Gastroesophageal sphincter (tissue), 4 donors: Measurements from ENCODE around the gene NDOR1. TPM values are rescaled to one million over a fixed set of nuclear protein-coding genes. Genes with fewer than 3 reads are reported as not detected.
A peak's percentile ranks its signal among the peaks of the same experiment; 100 is the strongest.

Source experiments
- ATAC-seq: fragments of 150-250 bp; one replicate; pipeline ENCODE4 v1.9.1; 2016; ENCODE audit warnings: mild to moderate bottlenecking, moderate library complexity
- H3K27ac ChIP-seq, 4 donors: fragments of 200-600 bp; sonication (generic) in 3 of 4; 1 replicate in 3 of 4; 2 replicates in 1 of 4; pipeline ENCODE4 v1.5.1; 2016 to 2019
- H3K27me3 ChIP-seq: fragments of 200-600 bp; sonication (generic); one replicate; pipeline ENCODE4 v1.5.1; 2019
- H3K36me3 ChIP-seq, 2 donors: fragments of 200-600 bp; sonication (generic); one replicate each; pipeline ENCODE4 v1.5.1; 2019; ENCODE audit warnings: control low read depth in 1 of 2
- H3K4me1 ChIP-seq, 3 donors: fragments of 200-600 bp; sonication (generic); 1 replicate in 2 of 3; 2 replicates in 1 of 3; pipeline ENCODE4 v1.5.1; 2016 to 2019; ENCODE audit warnings: control low read depth in 2 of 3
- H3K4me3 ChIP-seq, 2 donors: fragments of 200-600 bp; sonication (generic); one replicate each; pipeline ENCODE4 v1.5.1; 2019; ENCODE audit warnings: mild to moderate bottlenecking in 1 of 2, moderate library complexity in 1 of 2
- H3K9me3 ChIP-seq, 3 donors: fragments of 200-600 bp; sonication (generic); one replicate each; pipeline ENCODE4 v1.5.1; 2017 to 2019; ENCODE audit warnings: control low read depth in 2 of 3
- EP300 ChIP-seq: sonication (generic); formaldehyde crosslinking; IDR thresholded peaks from one replicate; pipeline ENCODE4 v1.6.1; 2017; ENCODE audit warnings: antibody characterized with exemption, mild to moderate bottlenecking
- POLR2A ChIP-seq, 2 donors: fragments of 450-650 bp; IDR thresholded peaks; one replicate each; pipeline ENCODE4 v1.6.1; 2017; ENCODE audit warnings: antibody characterized with exemption in 2 of 2, mild to moderate bottlenecking in 2 of 2, moderate library complexity in 1 of 2
- POLR2AphosphoS5 ChIP-seq: sonication (generic); formaldehyde crosslinking; IDR thresholded peaks from one replicate; pipeline ENCODE4 v1.6.1; 2017; ENCODE audit warnings: antibody characterized with exemption
- WGBS, 2 donors: methylation state at CpG; one replicate each; pipeline ENCODE4 v1.1.5; 2018; ENCODE audit warnings: low coverage in 1 of 2; 5-methylcytosine and 5-hydroxymethylcytosine counted together
- total RNA-seq, 4 donors: library from RNA; depleted of rRNA; stranded (reverse); fragments of >200 nt; gene quantifications; one replicate each; pipeline ENCODE4 v1.1.0, GENCODE V29; 2016
- TF ChIP-seq, protein P1 (sequence below), 4 experiments: fragments of 200-600 bp in 2 of 4; fragments of 450-650 bp in 2 of 4; sonication (generic) in 1 of 4; IDR thresholded peaks; one replicate each; pipeline ENCODE4 v1.5.1; 2017 to 2019; ENCODE audit warnings: antibody characterized with exemption in 4 of 4, mild to moderate bottlenecking in 2 of 4, moderate library complexity in 2 of 4

Gene NDOR1
- total RNA-seq, 4 donors from 2014 or later = 4.6 to 9.8 (median 7.6) TPM

DNA sequence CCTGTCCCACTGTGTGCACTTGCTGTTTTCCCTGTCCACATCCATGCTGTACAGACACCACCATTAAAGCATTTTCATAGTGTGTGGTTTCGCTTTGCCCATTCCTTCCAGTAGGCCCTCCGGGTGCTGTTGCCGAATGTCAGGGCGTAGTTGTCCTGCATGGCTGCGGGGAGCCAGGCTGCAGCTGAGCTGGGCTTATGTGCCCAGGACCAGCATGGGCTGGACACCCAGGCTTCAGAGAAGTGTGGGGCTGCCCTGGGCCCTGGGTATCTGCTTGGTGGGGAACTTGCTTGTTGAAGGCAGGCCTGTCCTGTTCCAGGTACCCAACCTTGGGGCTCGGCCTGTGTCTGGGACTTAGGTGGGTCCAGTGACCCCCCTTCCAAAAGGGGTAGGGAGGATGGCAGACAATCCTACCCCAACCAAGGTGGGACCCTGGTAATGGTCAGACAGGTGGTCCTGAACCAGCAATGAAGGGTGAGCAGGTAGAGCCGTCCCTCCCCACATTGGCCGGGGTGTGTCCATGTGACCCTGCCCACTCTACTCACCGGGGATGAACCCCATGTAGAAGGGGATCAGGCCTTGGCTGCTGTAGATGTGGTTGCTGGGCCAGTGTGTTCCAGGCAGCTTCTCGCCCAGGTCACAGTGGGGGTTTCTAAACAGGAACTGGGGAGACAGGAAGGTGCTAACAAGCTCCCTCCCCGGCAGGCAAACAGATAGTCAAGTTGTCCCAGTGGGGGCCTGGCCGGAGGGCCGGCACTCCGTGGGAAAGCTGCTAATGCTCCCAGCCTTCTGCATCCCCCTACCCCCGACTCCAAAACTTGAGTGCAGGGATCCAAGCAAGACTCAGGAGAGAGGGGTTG is 38.4 kb downstream of the NDOR1 start:
- Histone ChIP-seq H3K4me1 (peaks cover 0 to 52% (median 27%) of the 10 kb centered on the region in 3 donors), H3K27me3 (no peaks in the 10 kb centered on the region), H3K4me3 (no peak overlapping the region), H3K27ac (peak overlapping the region in 3 of 4 donors; percentile 4 to 99 (median 19)), H3K36me3 (peaks cover 0 to 22% of the 10 kb centered on the region in 2 donors), H3K9me3 (no peaks in the 10 kb centered on the region)
- no peak for ATAC-seq
- WGBS, 2 donors = 68% methylated on average over 3 of the region's 15 CpGs; no CpG with 5 or more reads in 1 of the 2 donors
- TF ChIP-seq POLR2A (IDR thresholded peaks at IDR 0.05) = peak in 1 of 2 donors; percentile 4
- TF ChIP-seq POLR2AphosphoS5 = no peak

DNA sequence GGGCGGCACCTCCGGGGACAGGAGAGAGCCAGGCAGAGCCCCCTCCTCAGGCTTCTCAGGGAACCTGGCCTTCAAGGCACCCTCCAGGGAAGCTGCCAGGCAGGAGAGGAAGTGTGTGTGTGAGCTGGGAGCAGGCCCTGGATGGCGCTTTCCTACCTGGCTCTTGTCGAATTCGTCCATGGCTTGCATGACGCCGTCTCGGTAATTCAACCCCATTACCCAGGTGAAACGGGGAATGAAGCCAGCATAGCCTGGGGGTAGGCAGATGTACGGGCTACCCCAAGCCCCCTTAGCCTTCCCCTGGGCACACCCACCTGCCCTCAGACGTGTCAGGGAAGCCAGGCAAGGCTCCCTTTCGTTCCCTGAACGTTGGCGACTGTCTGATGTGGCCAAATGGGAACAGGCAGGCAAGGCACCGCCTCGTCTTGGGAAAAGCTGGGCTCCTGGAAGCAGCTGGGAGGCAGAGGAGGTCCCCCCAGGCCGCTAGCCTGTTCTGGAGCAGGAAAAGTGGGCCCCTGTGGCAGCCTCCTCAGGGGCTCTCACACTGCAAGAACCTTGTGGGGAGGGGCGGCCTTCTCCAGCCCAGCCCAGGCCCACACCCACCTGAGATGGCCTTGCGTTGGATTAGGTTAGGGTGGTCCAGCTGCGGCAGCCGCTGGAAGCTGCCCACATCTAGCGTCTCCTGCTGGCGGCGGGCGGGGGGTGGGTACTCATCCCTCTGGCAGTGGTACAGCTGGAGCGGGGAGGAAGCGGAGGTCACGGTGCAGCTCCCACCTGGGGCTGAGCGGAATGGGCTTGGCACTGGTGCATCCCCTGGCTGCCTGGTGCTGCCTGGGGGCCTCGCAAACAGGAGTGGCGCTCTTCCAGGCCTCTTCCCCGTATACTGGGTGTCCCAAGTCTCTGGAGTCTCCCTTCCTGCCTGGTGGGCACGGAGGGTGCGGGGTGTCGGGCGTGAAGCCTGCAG is 39.3 kb downstream of the NDOR1 start:
- TF ChIP-seq EP300 (no peak), POLR2AphosphoS5 (no peak), POLR2A (IDR thresholded peaks at IDR 0.05) (no peak)
- TF ChIP-seq, protein P1, sequence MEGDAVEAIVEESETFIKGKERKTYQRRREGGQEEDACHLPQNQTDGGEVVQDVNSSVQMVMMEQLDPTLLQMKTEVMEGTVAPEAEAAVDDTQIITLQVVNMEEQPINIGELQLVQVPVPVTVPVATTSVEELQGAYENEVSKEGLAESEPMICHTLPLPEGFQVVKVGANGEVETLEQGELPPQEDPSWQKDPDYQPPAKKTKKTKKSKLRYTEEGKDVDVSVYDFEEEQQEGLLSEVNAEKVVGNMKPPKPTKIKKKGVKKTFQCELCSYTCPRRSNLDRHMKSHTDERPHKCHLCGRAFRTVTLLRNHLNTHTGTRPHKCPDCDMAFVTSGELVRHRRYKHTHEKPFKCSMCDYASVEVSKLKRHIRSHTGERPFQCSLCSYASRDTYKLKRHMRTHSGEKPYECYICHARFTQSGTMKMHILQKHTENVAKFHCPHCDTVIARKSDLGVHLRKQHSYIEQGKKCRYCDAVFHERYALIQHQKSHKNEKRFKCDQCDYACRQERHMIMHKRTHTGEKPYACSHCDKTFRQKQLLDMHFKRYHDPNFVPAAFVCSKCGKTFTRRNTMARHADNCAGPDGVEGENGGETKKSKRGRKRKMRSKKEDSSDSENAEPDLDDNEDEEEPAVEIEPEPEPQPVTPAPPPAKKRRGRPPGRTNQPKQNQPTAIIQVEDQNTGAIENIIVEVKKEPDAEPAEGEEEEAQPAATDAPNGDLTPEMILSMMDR (IDR thresholded peaks at IDR 0.05) = no peak

DNA sequence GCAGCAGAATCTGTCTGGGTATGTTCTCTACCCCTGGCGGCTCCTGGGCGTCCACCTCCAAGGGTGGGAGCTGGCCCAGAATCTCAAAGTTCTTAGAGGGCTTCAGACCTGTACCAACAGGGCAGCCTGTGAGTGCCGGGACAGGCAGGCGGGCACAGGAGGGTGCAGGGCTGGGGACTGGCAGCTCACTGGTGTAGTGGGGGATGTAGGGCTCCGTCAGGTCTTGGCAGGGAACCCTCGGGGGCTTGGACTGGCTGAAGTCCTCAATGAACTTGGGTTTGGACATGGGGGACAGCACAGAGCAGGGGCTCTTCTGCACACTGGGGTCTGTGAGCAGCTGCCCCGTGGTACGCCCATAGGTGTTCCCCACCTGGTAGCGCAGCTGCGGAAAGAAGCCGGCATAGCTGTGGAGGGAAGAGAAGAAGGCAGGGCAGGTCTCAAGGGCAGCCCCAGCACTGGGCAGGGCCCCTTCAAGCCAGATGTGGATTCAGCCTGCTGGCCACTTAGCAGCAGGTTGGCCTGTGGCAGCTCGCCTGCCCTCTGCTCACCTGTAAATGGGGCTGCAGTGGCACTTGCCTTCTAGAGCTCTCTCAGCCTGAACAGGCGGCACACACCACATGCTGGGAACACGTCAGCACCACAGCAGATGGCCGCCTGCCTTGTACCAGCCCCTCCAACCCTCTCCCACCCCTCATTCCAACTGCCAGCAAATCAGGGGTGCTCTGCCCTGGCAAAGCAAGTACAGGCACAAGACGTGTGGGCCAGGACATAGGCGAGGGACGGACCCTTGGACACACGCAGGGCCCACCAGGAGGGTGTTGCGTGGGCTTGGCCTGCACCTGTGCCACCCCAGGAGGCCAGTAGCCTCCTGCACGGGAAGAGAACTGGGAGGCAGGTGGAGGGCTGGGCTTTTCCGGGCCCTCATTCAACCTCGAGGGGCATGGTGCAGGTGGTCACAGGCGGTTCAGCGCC is 40.2 kb downstream of the NDOR1 start:
- no peak for TF ChIP-seq POLR2AphosphoS5
- no peak for TF ChIP-seq EP300
- TF ChIP-seq, protein P1 (IDR thresholded peaks at IDR 0.05) = no peak
- no peak for TF ChIP-seq POLR2A (IDR thresholded peaks at IDR 0.05)
- Histone ChIP-seq H3K9me3 (no peaks in the 10 kb centered on the region), H3K27me3 (peaks cover under 1% of the 10 kb centered on the region), H3K4me3 (no peak overlapping the region), H3K4me1 (peaks cover 0 to 35% (median 18%) of the 10 kb centered on the region in 3 donors), H3K36me3 (peaks cover 0 to 22% of the 10 kb centered on the region in 2 donors), H3K27ac (no peak overlapping the region)
- 76 to 88% methylated on average over 4 of the region's 25 CpGs for WGBS, 2 donors
- no peak for ATAC-seq

More for the DNA sequence above, 39.3 kb downstream of the NDOR1 start:
- H3K36me3 ChIP-seq = peaks cover 0 to 22% of the 10 kb centered on the region in 2 donors
- no peaks in the 10 kb centered on the region for H3K27me3 ChIP-seq
- peaks cover 0 to 43% (median 18%) of the 10 kb centered on the region in 3 donors for H3K4me1 ChIP-seq
- H3K4me3 ChIP-seq = no peak overlapping the region
- peak overlapping the region in 1 of 4 donors; percentile 99 for H3K27ac ChIP-seq
- 72 to 100% methylated on average over 4 to 6 of the region's 36 CpGs for WGBS, 2 donors
- H3K9me3 ChIP-seq = no peaks in the 10 kb centered on the region
- ATAC-seq = no peak

DNA sequence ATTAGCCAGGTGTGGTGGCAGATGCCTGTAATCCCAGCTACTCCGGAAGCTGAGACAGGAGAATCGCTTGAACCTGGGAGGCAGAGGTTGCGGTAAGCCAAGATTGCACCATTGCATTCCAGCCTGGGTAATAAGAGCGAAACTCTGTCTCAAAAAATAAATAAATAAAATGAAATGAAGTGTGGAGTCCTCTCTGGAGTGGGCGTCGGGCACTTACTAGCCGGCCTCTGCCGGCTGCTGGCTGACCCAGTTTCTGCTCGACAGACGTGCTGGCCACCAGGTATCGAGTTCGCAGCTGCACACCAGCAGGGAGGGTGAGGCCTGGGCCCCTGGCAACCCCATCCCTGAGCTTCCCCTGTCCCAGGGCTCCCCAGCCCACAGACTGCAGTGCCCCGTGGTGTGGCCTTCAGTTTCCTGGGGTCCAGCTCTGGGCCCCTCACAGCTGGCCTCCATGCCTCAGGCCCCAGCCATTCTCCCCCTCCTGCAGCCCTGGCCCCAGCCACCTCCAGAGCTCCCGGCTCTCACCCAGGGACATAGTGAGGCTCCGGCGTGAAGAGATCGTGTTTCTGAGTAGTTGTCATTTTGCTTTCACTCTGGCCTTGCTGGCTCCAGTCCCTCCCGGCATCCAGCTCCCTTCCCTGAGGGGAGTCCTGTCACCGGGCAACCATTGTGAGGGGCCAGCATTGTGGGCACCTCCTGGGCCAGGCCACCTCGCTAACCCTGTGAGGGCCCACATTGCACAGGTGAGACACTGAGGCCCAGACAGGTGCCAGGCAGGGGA is 41.8 kb downstream of the NDOR1 start:
- WGBS, 2 donors = 71 to 83% methylated on average over 6 to 10 of the region's 20 CpGs
- TF ChIP-seq POLR2AphosphoS5 (no peak), POLR2A (IDR thresholded peaks at IDR 0.05) (no peak), EP300 (no peak)
- Histone ChIP-seq H3K36me3 (peaks cover 0 to 18% of the 10 kb centered on the region in 2 donors), H3K4me1 (peaks cover 0 to 28% (median 14%) of the 10 kb centered on the region in 3 donors), H3K4me3 (no peak overlapping the region), H3K27me3 (peaks cover 9% of the 10 kb centered on the region), H3K9me3 (no peaks in the 10 kb centered on the region), H3K27ac (no peak overlapping the region)
- ATAC-seq = no peak

DNA sequence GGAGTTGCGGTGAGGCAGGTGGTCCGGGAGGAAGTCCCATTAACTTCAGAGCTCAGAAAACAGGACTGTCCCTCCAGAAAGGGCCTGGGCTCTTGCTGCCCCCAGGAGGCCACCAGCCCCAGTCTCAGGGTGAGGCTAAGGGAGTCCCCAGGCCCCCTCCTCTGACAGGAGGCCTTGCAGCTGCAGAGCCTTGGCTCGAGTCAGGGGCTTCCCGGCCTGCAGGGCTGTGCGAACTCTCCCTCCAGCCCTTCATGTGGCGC is 42.3 kb downstream of the NDOR1 start:
- no peak for ATAC-seq
- peaks cover 9% of the 10 kb centered on the region for H3K27me3 ChIP-seq
- peaks cover 0 to 13% of the 10 kb centered on the region in 2 donors for H3K36me3 ChIP-seq
- TF ChIP-seq POLR2A (IDR thresholded peaks at IDR 0.05) (no peak), EP300 (no peak), POLR2AphosphoS5 (no peak)
- TF ChIP-seq, protein P1 (IDR thresholded peaks at IDR 0.05) = no peak
- no peak overlapping the region for H3K4me3 ChIP-seq
- no peak overlapping the region for H3K27ac ChIP-seq
- no CpG with 5 or more reads among the region's 6 CpGs for WGBS, 2 donors
- H3K9me3 ChIP-seq = no peaks in the 10 kb centered on the region
- peaks cover 0 to 23% (median 9%) of the 10 kb centered on the region in 3 donors for H3K4me1 ChIP-seq
